ENCODE results near the gene PRR23E. TPM values are rescaled to one million over a fixed set of nuclear protein-coding genes. Genes with fewer than 3 reads are reported as not detected.

Gene PRR23E
- total RNA-seq, 1 donor from 2014 or later = not detected

DNA sequence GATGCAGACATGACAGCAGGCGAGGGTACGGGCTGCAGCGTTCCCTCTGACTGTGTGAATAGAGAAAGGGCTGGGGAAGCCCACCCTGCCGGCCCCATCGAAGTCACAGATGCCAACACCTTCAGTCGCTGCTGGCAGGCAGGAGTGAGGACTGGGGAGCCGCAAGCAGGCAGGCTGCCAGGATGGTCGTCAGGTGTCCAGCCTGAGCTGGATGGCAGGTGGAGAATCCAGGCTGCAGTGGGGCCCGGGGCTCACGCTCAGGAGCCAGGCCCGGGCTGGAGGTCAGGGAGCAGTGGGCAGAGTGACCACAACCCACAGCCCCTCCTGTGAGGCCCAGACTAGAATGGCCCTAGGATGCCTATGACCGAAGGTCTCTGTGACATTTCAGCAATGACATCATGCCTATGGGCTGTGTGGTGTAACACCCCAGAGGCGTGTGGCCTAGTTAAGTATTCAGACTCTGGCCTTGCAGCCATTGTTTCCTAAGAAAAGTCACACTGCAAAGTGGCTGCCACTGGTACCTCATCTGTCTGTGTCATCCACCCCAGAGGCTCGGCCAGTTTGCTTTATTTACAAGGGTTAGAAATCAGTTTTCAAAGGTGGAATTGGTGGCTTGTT is 15.7 kb downstream of the PRR23E start:
- TF ChIP-seq, protein P1, sequence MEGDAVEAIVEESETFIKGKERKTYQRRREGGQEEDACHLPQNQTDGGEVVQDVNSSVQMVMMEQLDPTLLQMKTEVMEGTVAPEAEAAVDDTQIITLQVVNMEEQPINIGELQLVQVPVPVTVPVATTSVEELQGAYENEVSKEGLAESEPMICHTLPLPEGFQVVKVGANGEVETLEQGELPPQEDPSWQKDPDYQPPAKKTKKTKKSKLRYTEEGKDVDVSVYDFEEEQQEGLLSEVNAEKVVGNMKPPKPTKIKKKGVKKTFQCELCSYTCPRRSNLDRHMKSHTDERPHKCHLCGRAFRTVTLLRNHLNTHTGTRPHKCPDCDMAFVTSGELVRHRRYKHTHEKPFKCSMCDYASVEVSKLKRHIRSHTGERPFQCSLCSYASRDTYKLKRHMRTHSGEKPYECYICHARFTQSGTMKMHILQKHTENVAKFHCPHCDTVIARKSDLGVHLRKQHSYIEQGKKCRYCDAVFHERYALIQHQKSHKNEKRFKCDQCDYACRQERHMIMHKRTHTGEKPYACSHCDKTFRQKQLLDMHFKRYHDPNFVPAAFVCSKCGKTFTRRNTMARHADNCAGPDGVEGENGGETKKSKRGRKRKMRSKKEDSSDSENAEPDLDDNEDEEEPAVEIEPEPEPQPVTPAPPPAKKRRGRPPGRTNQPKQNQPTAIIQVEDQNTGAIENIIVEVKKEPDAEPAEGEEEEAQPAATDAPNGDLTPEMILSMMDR (IDR thresholded peaks at IDR 0.05) = no peak
- Mint-ChIP-seq H3K9me3 (ENCODE audit: low read depth) (no peaks in the 10 kb centered on the region), H3K27me3 (ENCODE audit: low read depth) (peaks cover 22% of the 10 kb centered on the region), H3K27ac (ENCODE audit: unreplicated experiment) (no peak overlapping the region), H3K4me1 (ENCODE audit: low read depth) (no peaks in the 10 kb centered on the region), H3K4me3 (ENCODE audit: unreplicated experiment) (no peak overlapping the region), H3K36me3 (ENCODE audit: low read depth) (no peaks in the 10 kb centered on the region)
- no peak for DNase-seq (ENCODE audit: low spot score)

DNA sequence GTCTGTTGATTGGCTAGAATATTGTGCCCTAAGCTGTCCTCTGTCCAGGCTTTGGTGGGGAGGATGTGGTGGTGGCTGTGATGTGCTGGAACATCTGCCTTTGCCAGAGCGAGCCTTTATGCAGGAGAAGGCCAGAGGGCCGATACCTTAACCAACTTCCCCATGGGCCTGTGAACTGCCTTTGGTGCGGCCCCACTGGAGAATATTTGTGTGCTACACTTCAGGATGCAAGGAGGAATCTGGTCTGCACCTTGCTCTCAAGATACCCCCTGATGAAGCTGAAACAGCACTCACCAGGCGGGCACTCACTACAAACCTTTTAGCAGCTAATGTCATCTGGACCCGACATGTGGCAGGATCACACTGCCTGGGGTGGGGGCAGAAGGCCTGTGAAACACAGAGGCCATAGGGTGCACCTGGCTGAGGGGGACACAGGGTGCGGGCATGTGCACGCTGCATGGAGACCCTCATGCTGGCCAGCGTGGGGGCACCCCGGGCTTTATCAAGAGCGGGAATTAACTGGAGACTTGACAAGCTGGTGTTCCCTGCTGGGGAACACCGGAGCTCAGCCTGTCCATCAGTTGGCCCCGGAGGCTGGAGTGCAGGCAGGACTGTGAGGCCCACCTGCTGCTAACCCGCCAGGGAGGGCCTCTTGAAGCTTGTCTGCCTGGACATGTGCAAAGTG is 16.4 kb downstream of the PRR23E start:
- no peak overlapping the region for H3K4me3 Mint-ChIP-seq (ENCODE audit: unreplicated experiment)
- DNase-seq (ENCODE audit: low spot score) = no peak
- H3K9me3 Mint-ChIP-seq (ENCODE audit: low read depth) = no peaks in the 10 kb centered on the region
- no peaks in the 10 kb centered on the region for H3K36me3 Mint-ChIP-seq (ENCODE audit: low read depth)
- H3K4me1 Mint-ChIP-seq (ENCODE audit: low read depth) = no peaks in the 10 kb centered on the region
- H3K27me3 Mint-ChIP-seq (ENCODE audit: low read depth) = peaks cover 25% of the 10 kb centered on the region
- TF ChIP-seq, protein P1 (IDR thresholded peaks at IDR 0.05) = no peak
- H3K27ac Mint-ChIP-seq (ENCODE audit: unreplicated experiment) = no peak overlapping the region

DNA sequence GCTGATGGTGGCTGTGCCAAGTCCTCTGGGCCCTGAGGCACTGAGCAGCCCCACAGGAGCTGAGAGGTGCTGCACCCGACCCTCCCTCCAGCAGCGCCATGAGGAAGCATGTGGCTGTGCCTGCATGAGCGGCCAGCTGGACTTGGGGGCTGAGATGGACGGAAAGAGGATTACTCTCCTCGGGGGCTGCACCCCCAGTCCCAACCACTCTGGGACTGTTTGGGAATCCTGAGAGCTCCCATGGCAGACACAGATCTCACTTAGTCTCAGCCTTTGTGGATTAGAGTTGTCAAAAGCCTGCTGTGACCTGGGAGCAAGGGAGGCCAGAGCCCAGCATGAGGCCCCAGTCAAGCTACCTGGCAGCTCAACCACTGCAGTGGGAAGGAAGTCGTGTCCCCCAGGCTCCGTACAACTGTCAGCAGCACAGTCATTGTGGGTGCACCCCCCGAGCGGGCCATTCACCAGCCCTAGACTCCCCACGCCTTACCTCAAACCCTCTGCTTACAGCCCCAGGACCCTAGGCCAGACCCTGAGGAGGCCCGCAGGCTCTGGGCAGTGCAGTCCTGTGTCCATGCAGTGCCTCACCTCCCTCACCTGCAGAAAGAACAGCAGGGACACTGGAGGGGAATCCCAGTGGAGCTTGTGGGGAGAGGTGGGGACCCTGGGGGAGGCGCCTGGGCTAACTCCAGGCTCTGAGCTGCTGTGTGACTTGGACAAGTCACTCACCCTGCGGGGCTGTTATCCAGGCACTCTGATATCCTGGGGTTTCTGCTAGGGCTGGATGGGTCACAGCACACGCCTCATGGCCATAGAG is 17.1 kb downstream of the PRR23E start:
- DNase-seq (ENCODE audit: low spot score) = no peak
- H3K4me3 Mint-ChIP-seq (ENCODE audit: unreplicated experiment) = no peak overlapping the region
- H3K27me3 Mint-ChIP-seq (ENCODE audit: low read depth) = peaks cover 26% of the 10 kb centered on the region
- no peaks in the 10 kb centered on the region for H3K4me1 Mint-ChIP-seq (ENCODE audit: low read depth)
- H3K36me3 Mint-ChIP-seq (ENCODE audit: low read depth) = no peaks in the 10 kb centered on the region
- peaks cover 4% of the 10 kb centered on the region for H3K9me3 Mint-ChIP-seq (ENCODE audit: low read depth)
- no peak overlapping the region for H3K27ac Mint-ChIP-seq (ENCODE audit: unreplicated experiment)
- TF ChIP-seq, protein P1 (IDR thresholded peaks at IDR 0.05) = no peak

DNA sequence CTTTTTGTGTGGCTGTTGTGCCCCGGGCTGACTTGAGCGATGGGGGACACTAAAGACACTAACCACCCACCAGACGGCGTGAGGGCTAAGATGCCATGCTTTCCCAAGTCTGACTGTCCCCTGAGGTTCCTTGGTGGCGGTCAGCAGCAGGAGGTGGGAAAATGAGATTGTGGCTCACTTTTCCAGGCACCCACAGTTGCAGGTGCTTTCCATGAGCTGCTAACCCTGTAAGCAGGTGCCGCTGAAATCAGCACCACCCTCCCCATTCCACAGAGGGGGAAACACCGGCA is 17.7 kb downstream of the PRR23E start:
- Mint-ChIP-seq H3K4me3 (ENCODE audit: unreplicated experiment) (no peak overlapping the region), H3K9me3 (ENCODE audit: low read depth) (peaks cover 7% of the 10 kb centered on the region), H3K27ac (ENCODE audit: unreplicated experiment) (no peak overlapping the region), H3K4me1 (ENCODE audit: low read depth) (no peaks in the 10 kb centered on the region), H3K27me3 (ENCODE audit: low read depth) (peaks cover 29% of the 10 kb centered on the region), H3K36me3 (ENCODE audit: low read depth) (no peaks in the 10 kb centered on the region)
- no peak for DNase-seq (ENCODE audit: low spot score)
- TF ChIP-seq, protein P1 (IDR thresholded peaks at IDR 0.05) = no peak

Measured in chondrocyte (in vitro differentiated cells).